NCI-H1092 (cell line): Measurements from ENCODE around the gene LIME1.

Experiments used
- DNase-seq: peaks from one replicate; lab custom pipeline; 2025; lab: John Stamatoyannopoulos, UW

The LIME1 gene

GRCh38 chr20:63750807-63751470, 14.5 kb downstream of the LIME1 start:
- DNase-seq, result no peak

GRCh38 chr20:63751471-63752271, 15.2 kb downstream of the LIME1 start:
- DNase-seq, result no peak

- DNase-seq, result no peak
Observed at GRCh38 chr20:63752411-63753101, 16.1 kb downstream of the LIME1 start.

DNA sequence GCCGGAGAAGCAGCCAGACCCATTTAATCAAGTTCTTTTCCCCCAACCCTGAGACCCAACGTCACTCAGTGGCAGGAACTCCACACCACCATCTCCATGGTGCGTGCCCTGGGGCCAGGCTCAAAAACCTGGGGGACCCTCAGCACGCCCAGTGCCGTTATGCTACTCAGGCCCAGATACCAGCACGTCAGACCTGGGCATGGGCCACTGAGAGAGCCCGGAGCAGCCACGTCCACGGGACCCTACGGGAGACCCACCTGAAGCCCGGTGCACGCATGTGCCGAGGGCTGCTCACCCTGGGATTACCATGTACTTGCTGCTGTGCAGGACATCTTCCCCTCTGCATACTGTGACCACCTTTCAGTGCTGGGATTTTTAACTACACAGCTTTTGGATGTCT, 16.9 kb downstream of the LIME1 start:
- DNase-seq, result no peak

- DNase-seq, result no peak
Observed at GRCh38 chr20:63754008-63754407, 17.5 kb downstream of the LIME1 start.

DNA sequence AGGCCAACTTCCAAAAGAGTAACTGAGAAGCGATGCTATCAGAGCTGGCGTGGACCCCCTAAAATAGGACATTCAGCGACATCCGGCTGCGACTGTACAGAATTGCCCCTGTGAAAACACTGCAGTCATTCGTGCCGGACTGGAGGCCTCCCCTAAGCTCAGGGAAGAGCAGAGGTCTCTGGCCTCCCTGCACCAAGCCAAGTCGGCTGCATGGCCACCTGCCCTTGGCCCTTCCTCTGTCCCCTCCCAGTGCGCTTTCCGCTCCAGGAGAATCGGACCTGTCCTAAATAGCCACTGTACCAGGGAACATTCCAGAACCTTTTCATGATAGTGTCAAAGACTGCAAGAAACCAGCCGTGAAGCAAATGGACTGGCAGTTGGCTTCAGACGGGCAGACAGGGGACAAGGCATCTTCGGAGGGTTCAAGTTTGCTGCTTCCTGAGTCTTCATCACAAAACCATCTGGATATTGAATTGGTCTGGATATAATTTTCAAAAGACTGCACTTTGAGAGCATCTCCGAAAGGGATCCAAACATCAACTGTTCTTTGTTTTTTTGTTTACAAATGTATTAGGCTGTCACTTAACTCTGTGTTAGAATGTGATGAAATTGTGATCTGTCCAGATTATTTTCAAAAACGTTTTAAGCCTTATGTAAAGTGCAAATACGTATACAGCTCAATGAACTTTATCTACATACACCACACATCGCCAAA, 19.6 kb downstream of the LIME1 start:
- DNase-seq, result no peak

DNA sequence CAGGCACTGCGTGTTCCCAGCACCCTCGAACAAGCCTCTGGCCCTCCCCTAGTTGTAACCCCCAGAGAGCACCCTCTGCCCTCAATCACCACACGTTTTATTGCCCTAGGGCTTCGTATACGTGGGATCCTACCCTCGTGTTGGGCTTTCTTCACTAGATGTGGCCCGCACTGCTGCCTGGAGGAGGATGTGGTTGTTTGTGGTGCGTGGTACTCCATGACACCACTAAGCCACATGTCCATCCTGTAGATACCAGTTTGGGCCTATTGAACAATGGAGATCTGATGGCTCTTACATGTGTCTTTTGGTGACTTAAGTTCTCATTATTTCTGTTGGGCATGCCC, 20.2 kb downstream of the LIME1 start:
- no peak for DNase-seq

DNA sequence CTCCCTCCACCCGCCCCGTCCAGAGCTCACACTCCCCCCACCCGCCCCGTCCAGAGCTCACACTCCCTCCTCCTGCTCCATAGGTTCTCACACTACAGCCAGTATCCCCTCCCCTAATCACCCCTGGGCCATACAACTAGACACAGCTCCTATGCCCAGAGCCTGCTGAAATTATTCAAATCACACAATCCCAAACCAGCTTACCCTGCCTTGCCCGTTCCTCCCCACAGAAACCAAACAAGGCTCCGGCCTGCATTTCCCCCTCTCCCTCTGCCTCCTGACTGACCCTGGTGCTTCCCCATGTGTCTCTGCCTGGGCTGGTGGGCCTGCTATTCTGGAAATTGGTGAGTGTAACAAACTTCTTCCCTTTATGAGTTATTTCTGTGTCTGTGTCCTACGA, 21.7 kb downstream of the LIME1 start:
- no peak for DNase-seq

DNA sequence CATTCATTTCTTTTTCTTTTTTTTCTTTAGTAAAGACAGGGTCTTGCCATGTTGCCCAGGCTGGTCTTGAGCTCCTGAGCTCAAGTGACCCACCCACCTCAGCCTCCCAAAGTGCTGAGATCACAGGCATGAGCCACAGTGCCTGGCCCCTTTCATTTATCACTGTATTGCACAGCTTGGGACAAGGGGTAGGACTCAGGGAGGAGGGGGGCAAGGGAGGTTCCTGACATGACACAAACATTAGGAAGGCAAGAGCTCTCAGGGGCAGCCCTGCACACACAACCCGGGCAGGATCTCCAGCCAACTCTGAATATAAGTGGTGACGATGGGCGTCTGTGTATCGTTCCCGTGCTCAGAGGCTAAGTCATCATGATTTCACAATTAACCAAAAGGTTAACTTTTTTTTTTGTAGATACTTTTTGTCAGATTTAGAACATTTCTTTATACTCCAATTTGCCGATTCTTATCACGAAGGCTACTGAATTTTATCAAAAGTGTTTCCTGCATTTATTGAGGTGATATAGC, 23.0 kb downstream of the LIME1 start:
- DNase-seq, result no peak

GRCh38 chr20:63765082-63765873, 28.8 kb downstream of the LIME1 start:
- no peak for DNase-seq

- no peak for DNase-seq
Observed at GRCh38 chr20:63765902-63766301, 29.4 kb downstream of the LIME1 start.

DNA sequence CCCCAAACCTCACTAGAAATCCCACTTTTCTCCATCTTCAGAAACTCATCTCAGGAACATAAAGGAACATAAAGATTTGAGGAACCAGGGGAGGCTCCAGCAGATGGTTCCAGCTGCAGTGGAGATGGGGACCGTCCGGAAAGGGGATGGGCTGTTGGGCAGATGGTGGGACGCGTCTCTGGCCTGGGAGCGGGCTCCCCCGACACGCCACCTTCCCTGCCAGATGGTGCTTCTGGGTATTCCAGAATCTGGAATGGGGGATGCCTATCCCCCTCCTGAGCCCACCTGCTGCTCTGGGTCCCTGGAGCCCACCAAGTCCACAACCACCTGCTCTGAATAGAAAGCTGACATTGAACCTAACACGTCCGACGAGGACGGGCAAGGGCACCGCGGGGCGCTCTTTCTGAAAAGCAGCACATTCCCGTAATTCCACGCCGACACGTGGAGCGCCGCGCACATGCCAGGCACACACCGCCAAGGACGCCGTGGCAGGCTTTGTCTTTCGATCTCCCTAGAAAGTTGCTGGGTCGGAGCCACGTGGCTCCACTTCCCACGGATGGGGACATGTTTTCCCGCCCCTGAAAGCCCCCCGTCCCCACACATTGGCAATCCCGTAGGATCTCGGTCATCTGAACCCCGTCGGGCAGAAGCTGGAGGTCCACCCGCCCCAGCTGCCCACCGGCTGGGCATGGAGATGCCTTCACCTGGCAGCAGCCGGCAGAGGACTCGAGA, 30.4 kb downstream of the LIME1 start:
- DNase-seq, result no peak

DNA sequence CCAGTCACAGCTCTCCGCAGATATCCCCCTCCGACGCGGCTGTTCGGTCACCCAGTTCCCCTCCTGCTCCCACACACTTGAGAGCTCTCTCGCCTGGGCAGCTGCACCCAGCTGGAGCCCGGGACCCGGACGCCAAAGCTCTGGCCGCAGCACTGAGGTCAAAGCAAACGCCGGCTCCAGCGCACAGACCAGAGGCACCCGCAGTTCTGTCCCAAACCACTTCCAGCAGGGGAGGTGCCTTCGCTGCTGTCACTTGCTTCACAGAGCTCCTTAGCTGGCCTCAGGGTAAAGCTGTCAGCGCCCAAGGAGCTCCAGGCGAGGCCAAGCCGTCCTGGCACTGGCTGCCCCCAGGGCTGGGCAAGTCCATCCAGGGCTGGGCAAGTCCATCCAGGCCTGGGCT, 31.0 kb downstream of the LIME1 start:
- DNase-seq, result no peak

GRCh38 chr20:63767886-63768285, 31.4 kb downstream of the LIME1 start:
- no peak for DNase-seq

DNA sequence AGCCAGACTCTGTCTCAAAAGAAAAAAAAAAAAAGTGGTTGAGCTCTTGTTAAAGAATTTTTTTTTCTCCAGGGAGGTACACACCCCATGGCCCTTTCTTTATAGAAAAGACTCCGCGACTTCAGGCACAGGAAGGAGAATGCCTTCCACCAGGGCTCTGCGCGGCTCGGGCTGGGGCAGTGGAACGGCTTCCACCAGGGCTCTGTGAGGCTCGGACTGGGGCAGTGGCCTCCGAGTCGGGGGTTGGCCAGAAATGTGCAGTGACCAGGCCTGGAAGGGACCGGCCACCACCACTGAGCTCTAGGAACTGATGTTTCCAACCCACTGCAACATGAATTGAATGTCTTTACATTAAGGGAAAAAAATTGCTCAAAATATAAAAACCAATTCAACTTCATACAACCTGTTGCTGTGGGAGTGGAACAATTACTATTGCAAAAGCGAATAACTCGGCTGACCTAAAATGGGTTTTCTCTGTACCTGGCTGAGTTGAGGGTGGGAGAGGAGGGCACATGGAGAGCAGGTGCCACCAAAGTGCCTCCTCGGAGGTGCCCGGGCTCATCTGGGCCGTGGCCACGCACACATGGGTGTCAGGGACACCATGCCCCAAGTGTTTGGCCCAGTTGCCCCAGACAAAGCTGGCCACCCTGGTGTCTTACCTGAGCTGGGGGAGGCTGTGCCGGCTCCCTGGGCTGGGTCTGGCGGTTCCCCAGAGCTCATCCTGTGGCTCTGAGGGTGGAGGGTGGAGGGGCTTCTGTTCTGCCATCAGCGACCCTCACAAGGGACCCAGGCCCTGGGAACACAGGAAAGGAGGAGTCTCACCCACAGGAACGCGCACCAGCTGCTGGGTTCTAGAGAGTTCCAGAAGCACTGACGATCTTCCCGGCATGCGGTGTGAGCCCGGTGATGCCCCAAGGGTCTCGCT, 32.4 kb downstream of the LIME1 start:
- DNase-seq, result no peak

DNA sequence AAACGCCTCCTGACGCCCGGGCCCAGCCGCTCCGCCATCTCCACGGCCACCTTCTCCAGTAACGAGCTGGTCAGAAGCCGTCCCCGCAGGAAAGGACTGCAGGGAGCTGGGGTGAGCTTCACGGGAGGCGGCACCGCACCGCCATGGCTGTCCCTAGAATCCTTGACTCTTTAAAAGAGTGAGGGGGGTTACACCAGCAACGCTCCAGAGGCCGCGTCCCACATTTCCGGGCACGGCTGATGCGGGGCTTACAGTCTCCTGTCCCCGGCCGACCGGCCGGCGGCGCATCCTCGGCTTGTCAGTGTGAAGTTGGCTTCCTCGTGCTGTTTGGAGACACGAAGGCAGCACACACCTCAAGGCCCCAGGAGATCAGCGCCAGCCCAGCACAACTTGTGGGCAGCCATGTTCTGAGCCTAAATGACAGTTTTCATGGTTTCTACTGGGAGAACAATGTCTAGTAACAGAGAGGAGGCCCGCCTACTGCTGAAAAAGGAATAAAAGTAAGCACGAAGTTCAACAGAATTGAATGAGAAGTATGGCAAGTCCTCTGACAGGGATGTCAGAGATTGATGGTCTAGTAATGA, 33.5 kb downstream of the LIME1 start:
- no peak for DNase-seq

GRCh38 chr20:63771046-63771707, 34.7 kb downstream of the LIME1 start:
- no peak for DNase-seq

GRCh38 chr20:63772781-63773518, 36.5 kb downstream of the LIME1 start:
- DNase-seq, result no peak
